K562 (cell line): ENCODE measurements around the gene IKBKE. TPM values are rescaled to one million over a fixed set of nuclear protein-coding genes. Genes with fewer than 3 reads are reported as not detected.

Experiments
- ARID4B ChIP-seq: sonication (generic); formaldehyde crosslinking; IDR thresholded peaks from 2 replicates; pipeline ENCODE4 v1.8.0; 2022; ENCODE audit warnings: mild to moderate bottlenecking, missing genetic modification reagents
- CUX1 ChIP-seq: fragments of 200-800 bp; sonication (Bioruptor generic); IDR thresholded peaks from 2 replicates; pipeline ENCODE4 v1.6.1; 2016; ENCODE audit warnings: missing genetic modification characterization, missing compliant biosample characterization
- DACH1 ChIP-seq: fragments of 450-650 bp; IDR thresholded peaks from 2 replicates; pipeline ENCODE4 v1.6.1; 2018; ENCODE audit not compliant: partially characterized antibody
- HMBOX1 ChIP-seq: sonication (generic); IDR thresholded peaks from 2 replicates; pipeline ENCODE4 v1.6.1; 2016
- HMG20A ChIP-seq: fragments of 450-650 bp; formaldehyde crosslinking; conservative IDR thresholded peaks from 2 replicates; pipeline ENCODE4 v1.4.0; 2020; ENCODE audit warnings: mild to moderate bottlenecking, mixed read lengths
- NR2C2 ChIP-seq, 2 experiments: fragments of 200-800 bp in 1 of 2; sonication (Bioruptor generic) in 1 of 2; sonication (generic) in 1 of 2; formaldehyde crosslinking in 1 of 2; IDR thresholded peaks; 2 replicates each; pipeline versions ENCODE4 v1.6.1 to v1.8.0; 2016 to 2022; ENCODE audit warnings: mild to moderate bottlenecking in 1 of 2, missing compliant biosample characterization in 1 of 2, missing genetic modification characterization in 1 of 2, missing genetic modification reagents in 1 of 2
- SIN3A ChIP-seq, 2 experiments: fragments of 150-350 bp in 1 of 2; IDR thresholded peaks; 2 replicates each; pipeline ENCODE4 v1.6.1; 2011 to 2016; ENCODE audit warnings: borderline replicate concordance in 2 of 2, low read depth in 2 of 2, low read length in 2 of 2, mild to moderate bottlenecking in 2 of 2, moderate library complexity in 2 of 2; ENCODE audit not compliant: control insufficient read depth in 1 of 2
- SRSF1 ChIP-seq: fragments of 200-400 bp; formaldehyde crosslinking; IDR thresholded peaks from 2 replicates; pipeline ENCODE4 v1.6.1; 2017; ENCODE audit warnings: mild to moderate bottlenecking, low read depth, low read length, moderate library complexity
- ZNF143 ChIP-seq: sonication (generic); formaldehyde crosslinking; IDR thresholded peaks from 2 replicates; pipeline ENCODE4 v1.9.0; 2022; ENCODE audit warnings: mild to moderate bottlenecking, missing genetic modification reagents
- polyA plus RNA-seq, 8 experiments: library from polyadenylated mRNA; depleted of rRNA in 4 of 8; stranded (reverse) in 5 of 8; unstranded in 3 of 8; fragments of >200 nt; fragmentation: Nextera tagmentation in 2 of 8; fragmentation: Illumina TruSeq in 1 of 8; extraction: Ambion mirVana in 2 of 8; extraction: Trizol in 1 of 8; gene quantifications; 2 replicates each; pipeline versions ENCODE4 v1.2.1 to v1.2.3, GENCODE V29; 2011 to 2014; ENCODE audit warnings: inconsistent platforms in 1 of 8, missing spikeins in 1 of 8
- total RNA-seq, 7 experiments: library from RNA; depleted of rRNA in 6 of 7; stranded (reverse); fragments of >200 nt in 6 of 7; fragmentation: Illumina TruSeq in 2 of 7; extraction: Trizol in 2 of 7; gene quantifications; 2 replicates each; pipeline versions ENCODE4 v1.2.1 to v1.2.3, GENCODE V29; 2011 to 2021; ENCODE audit warnings: low replicate concordance in 1 of 7
- TF ChIP-seq, protein P1 (sequence below), 2 experiments: fragments of 250-450 bp in 1 of 2; fragments of 450-650 bp in 1 of 2; sonication (Bioruptor Pico) in 1 of 2; IDR thresholded peaks; 2 replicates each; pipeline versions ENCODE4 v1.6.1 to v1.8.0; 2016 to 2021; ENCODE audit warnings: mild to moderate bottlenecking in 2 of 2, moderate library complexity in 2 of 2, missing compliant biosample characterization in 1 of 2, missing genetic modification characterization in 1 of 2
- TF ChIP-seq, protein P2 (sequence below): fragments of 450-650 bp; IDR thresholded peaks from 2 replicates; pipeline ENCODE4 v1.6.1; 2016; ENCODE audit warnings: antibody characterized with exemption

Gene IKBKE
- total and polyA plus RNA-seq, 9 of the 15 experiments (the other 6 are each of a cell fraction or from before 2014, with no cell fraction given): 2.3 to 9.0 (median 4.8) TPM

DNA sequence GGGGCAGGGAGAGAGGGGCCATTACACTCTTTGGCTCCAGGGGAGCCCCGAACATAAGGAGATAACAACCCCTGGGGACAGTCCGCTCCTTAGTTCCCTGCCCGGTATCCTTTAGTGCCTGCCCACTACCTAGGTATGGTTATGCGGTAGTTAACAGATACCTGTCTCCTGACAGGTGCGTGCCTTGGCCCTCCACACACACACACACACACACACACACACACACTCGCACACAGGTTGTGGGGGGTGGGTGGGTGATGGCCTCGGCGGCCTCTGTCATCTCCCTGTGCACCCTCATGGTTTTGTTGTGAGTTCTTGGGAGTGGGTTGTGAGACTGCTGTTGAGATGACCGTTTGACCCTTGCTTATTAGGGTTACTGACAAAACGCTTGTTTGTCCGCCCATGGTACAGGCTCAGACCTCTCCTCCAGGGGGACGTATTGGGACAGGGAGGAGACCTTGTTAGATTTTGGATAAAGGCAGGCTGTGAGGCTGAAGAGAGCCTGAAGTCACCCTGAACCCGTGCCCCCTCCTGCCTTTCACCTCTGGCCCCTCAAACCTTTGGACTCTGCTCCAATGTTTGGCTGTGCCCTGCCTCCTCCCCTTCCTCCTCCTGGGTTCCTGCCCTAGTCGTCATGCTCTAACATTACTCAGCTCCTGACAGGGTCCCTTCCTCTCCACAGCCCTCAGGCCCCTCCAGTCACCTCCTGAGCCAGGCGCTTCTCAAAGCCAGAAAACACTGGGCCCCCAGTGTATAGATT is 38.0 kb downstream of the IKBKE start (continued):
- TF ChIP-seq ARID4B (CRISPR knock-in tag) (no peak), HMG20A (CRISPR knock-in tag) (no peak), ZNF143 (peak; percentile 55; the same call in 1 of the 2 replicates), SRSF1 (no peak), DACH1 (no peak), NR2C2 (CRISPR knock-in tag; IDR thresholded peaks at IDR 0.05) (no peak; the same call in 1 of the 2 replicates), NR2C2 (tag; IDR thresholded peaks at IDR 0.05) (peak; percentile 54; the same call in 1 of the 2 replicates), HMBOX1 (no peak), SIN3A (IDR thresholded peaks at IDR 0.05; ENCODE audit: borderline replicate concordance in 2 of 2, control insufficient read depth in 1 of 2, low read depth in 2 of 2, low read length in 2 of 2) (no peak), CUX1 (CRISPR knock-in tag) (no peak)
- TF ChIP-seq, protein P1, sequence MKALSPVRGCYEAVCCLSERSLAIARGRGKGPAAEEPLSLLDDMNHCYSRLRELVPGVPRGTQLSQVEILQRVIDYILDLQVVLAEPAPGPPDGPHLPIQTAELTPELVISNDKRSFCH (CRISPR knock-in tag; IDR thresholded peaks at IDR 0.05): no peak
- TF ChIP-seq, protein P1 (tag; IDR thresholded peaks at IDR 0.05): no peak
- TF ChIP-seq, protein P2, sequence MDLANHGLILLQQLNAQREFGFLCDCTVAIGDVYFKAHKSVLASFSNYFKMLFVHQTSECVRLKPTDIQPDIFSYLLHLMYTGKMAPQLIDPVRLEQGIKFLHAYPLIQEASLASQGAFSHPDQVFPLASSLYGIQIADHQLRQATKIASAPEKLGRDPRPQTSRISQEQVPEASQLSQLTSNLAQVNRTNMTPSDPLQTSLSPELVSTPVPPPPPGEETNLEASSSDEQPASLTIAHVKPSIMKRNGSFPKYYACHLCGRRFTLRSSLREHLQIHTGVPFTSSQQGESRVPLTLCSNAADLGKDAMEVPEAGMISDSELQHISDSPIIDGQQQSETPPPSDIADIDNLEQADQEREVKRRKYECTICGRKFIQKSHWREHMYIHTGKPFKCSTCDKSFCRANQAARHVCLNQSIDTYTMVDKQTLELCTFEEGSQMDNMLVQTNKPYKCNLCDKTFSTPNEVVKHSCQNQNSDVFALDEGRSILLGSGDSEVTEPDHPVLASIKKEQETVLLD: no peak
